ENCODE measurements around the gene AP3S1.
"Not testable (repeated sequence)": the region's sequence is repeated elsewhere in the genome, so short reads cannot be mapped to it uniquely, and the experiment has no call there.

The AP3S1 gene

GRCh38 chr5:115841382-115842088 is at the start of gene AP3S1, which contains the start of gene ATG12:
AP3S1 (plus strand) TSS chr5:115841935; CDS start chr5:115842038, 103 bp downstream.
ATG12 (minus strand) TSS chr5:115841565; CDS start chr5:115841552, 13 bp downstream.
- DNase-seq (ENCODE audit: low read depth), result peak; percentile 81

DNA sequence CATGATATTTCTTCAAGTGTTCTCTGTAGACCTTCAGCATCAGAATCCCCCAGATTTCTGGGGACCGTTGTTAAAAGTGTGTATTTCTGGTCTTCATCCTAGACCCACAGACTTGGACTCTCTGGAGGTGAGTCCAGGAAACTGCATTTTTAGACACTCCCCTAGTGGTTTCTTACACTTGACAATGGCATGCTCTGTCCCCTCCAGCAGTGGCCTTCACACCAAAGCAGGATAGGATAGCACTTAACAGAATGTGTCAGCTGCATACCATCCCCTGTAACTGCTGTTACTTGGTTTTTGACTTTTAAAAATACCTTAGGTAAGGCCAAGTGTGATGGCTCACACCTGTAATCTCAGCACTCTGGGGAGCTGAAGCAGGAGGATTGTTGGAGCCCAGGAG is 46.0 kb upstream of the AP3S1 start:
- no peak for DNase-seq (ENCODE audit: low read depth)

DNA sequence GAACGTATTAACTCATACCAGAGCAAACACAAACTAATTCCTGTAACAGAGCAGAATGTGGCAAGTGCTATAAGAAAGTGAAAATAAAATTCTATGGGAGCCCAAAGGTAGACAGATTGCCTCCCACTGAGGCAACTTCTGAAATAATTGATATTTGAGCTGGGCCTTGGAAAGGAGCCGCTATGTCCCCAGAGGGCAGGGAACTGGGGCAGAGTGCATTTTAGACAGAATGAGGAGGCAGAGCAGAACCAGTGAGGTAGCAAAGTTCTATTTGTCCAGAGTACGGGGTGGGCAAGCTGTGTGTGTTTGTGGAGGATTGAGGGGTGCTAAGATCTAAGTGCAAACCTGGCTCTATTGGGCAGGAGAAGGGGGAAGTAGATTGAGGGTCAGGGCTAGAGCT is 45.1 kb upstream of the AP3S1 start:
- DNase-seq (ENCODE audit: low read depth), result no peak

- no peak for DNase-seq (ENCODE audit: low read depth)
Observed at GRCh38 chr5:115798252-115798651, 43.5 kb upstream of the AP3S1 start.

- no peak for DNase-seq (ENCODE audit: low read depth)
Observed at GRCh38 chr5:115800108-115800507, 41.6 kb upstream of the AP3S1 start.

GRCh38 chr5:115801152-115801551 is 40.6 kb upstream of the AP3S1 start:
- DNase-seq (ENCODE audit: low read depth), result no peak

GRCh38 chr5:115801984-115802383 is 39.8 kb upstream of the AP3S1 start:
- no peak for DNase-seq (ENCODE audit: low read depth)

GRCh38 chr5:115806986-115807653 is 34.6 kb upstream of the AP3S1 start:
- DNase-seq (ENCODE audit: low read depth), result no peak

- DNase-seq (ENCODE audit: low read depth), result no peak
Observed at GRCh38 chr5:115807654-115808052, 34.1 kb upstream of the AP3S1 start.

DNA sequence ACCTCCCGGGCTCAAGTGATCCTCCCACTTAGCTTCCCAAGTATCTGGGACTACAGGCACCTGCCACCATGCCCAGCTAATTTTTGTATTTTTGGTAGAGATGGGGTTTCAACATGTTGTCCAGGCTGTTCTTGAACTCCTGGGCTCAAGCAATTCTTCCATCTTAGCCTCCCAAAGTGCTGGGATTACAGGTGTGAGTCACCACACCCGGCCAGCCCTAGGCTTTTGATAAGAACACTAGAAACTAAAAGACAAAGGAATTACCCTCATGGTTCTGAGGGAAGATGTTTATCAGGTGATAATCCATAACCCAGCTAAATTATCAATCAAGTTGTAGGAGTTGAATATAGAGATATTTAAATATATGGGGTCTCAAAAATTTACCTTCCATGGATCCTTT is 33.7 kb upstream of the AP3S1 start:
- not testable (repeated sequence) for DNase-seq (ENCODE audit: low read depth)

DNA sequence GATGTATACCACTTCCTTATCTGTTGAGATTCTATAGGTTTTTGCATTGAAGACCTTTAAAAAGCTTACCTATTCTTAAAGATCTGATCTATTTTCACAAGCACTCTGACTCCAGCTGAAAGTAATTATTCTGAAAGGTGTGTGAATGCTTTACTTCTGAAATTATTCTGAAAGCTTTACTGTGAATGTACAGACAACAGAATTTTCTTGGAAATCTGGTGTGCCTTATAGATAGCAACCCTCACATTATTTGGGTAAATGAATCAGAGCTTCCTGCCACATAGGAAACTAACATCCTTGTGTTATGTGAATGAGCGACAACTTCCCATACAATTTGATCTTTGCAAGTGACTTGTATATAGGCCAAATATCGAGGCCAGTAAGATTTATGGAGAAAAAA is 31.8 kb upstream of the AP3S1 start:
- no peak for DNase-seq (ENCODE audit: low read depth)

DNA sequence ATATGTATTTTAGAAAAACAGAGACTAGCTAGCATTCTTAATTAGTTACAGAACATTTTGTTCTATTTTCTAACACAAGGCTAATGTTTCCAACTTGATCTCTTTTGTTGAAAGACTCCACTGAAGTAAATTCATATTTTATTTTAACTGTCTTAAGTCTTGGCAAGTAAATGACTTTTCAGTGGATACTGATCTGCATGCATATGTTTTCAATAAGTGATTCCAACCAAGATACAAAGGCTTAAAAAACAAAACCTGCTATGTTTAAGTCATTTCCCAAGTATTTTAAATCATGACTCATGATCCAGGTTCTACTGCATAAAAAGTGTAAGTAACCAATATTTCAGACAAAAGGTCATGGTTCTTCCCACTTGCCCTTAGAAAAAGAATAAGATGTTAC is 31.0 kb upstream of the AP3S1 start:
- DNase-seq (ENCODE audit: low read depth), result no peak

- no peak for DNase-seq (ENCODE audit: low read depth)
Observed at GRCh38 chr5:115811406-115811805, 30.3 kb upstream of the AP3S1 start.

DNA sequence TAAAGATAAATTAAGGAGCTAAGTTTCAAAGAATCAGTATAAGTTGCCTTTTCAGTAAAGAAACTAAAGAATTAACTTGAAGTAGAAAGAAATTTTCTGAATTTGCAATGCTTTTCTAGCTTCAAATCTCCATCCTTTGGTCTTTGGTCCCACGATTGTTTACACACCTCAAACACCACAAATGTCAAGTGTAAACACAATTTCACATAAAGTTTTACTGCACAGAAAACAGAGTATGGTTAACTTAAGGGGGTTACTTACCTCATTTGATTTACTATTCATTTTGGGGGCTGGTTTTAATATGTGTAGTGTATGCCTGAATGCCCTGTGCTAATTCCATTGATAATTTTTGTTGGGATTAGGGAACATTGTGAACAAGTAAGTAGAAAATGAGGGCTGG is 29.4 kb upstream of the AP3S1 start:
- no peak for DNase-seq (ENCODE audit: low read depth)

DNA sequence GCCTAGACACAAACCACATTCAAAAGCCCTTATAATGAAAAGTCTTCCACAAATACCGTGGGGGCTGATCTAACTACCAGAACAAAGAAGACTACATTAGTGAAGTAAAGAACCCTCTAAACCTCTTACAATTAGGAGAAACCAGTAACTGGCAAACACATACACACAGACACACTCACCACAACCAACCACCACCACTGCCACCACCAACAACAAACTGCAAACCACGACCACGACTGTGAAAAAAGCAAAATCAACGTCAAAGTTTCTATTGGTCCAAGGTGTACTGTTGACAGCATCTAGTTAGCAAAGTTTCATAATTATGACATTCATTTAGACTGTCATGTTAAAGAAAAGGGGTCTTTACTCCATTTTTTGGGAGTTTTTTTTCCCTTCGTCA is 28.0 kb upstream of the AP3S1 start:
- no peak for DNase-seq (ENCODE audit: low read depth)

- DNase-seq (ENCODE audit: low read depth), result no peak
Observed at GRCh38 chr5:115815006-115815692, 26.6 kb upstream of the AP3S1 start.

DNA sequence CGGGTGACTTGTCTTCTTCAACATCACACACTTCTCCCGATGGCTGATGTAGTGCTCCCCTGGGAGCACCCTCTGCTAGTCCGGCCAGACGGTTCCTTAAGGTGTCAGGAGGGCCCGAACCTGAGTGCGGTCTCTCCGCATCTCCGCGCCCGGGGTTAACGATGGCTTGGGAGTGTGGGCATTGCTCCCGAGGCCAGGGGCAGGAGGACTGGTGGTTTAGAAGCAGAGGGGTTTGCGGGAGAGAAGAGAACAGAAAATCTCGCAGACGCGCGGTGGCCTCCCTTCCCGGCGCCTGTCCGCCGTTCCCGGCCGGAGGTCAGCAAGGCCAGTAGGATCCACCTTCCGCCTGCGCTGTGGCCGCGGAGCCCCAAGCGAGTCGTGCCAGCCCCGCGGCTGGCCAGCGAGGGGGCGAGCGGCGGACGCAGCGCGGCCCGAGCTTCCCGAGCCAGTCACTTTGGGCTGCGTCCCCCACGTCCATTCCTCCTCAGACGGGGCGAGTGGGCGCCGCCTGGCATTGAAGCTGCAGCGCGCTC is 26.0 kb upstream of the AP3S1 start:
- DNase-seq (ENCODE audit: low read depth), result no peak

DNA sequence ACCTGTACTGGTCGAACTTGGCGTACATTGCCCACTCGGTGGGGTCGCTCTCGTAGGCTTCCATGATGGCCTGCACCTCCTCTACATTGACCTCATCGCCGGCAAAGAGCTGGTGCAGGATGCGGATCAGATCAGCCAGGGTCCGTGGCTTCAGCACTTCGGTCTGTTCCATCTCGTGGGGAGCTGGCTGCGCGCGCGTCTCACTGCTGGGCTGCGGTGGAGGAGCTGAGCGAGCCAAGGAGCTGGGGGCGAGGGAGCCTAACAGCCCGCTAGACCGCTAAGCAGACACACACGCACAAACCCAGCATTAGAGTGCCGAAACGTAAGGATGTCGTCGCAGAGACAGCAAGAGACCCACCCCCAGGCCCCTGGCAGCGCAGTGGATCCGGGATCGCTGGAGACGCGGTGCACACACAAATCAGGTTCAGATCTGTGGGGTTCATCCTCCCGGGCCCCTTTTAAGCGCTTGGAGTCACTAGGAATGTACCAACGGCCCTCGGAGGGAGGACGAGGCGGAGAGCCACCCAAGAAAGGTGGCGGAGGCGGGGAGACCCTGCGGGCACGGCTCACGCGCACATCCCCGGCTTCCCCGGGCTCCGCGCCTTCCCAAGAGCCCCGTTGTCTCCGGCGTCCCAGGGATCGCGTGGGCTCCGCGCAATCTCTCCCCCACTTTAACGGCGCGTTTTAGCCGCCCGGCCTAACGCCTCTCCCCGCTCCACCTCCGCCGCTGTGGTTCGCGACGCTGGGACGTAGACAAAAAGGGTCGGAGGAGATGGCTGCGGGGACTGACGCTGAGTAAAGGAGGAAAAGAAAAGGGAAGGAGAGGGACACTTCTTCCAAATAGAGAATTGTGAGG is 25.3 kb upstream of the AP3S1 start, which contains the start of gene CDO1:
TSS of gene CDO1 (minus strand) at position 434 of the 856 bp plus-strand sequence. CDS start at position 172, 262 bp downstream.
- DNase-seq (ENCODE audit: low read depth), result no peak

- no peak for DNase-seq (ENCODE audit: low read depth)
Observed at GRCh38 chr5:115817386-115817785, 24.3 kb upstream of the AP3S1 start.

GRCh38 chr5:115818821-115819220 is 22.9 kb upstream of the AP3S1 start:
- no peak for DNase-seq (ENCODE audit: low read depth)

DNA sequence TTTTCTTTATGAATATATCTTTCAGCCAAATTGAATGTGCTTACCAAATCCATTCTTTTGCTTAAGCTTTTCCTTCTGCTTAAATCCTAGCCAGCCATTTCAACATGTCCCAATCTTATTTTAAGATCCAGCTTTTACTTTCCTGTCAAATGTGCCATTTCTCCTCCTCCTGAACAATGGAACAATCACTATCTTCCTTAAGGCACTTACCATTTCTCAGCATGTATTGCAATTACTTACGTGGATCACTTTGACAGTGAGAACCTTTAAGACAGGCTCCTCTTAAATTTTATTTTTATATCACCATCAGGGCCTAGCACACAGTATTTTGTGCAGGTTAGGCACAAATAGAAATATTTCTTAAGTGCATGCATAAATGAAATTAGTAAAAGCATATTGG is 20.9 kb upstream of the AP3S1 start:
- DNase-seq (ENCODE audit: low read depth), result no peak

- not testable (repeated sequence) for DNase-seq (ENCODE audit: low read depth)
Observed at GRCh38 chr5:115824983-115825382, 16.8 kb upstream of the AP3S1 start.
